A549 (cell line): ENCODE results near the gene ERCC8. TPM values are rescaled to one million over a fixed set of nuclear protein-coding genes. Genes with fewer than 3 reads are reported as not detected.

Source experiments
- ATAC-seq, 2 experiments: fragments of 200-7000 bp in 1 of 2; fragments of >200 bp in 1 of 2; cut with Nextera tagmentation in 1 of 2; cut with Tn5 transposase in 1 of 2; 3 replicates each; pipeline versions ENCODE4 v1.8.0 to v1.9.1; 2018 to 2020; ENCODE audit warnings: mild to moderate bottlenecking in 1 of 2, moderate library complexity in 1 of 2
- CTCF ChIA-PET: fragments of 300-600 bp; sonication (Branson Sonifier 250); formaldehyde crosslinking; extraction: SDS; loops from one replicate; lab custom pipeline; 2021; ENCODE audit warnings: antibody characterized with exemption, inconsistent platforms; lab: Yijun Ruan, JAX
- POLR2A ChIA-PET: fragments of 350-600 bp; formaldehyde crosslinking; extraction: SDS; loops from one replicate; lab custom pipeline; 2021; ENCODE audit warnings: antibody characterized with exemption, inconsistent platforms; lab: Yijun Ruan, JAX
- DNase-seq, 2 experiments: peaks; one replicate each; pipeline versions ENCODE4 v3.0.0 to v3.0.0-alpha.2; 2011 to 2016; ENCODE audit warnings: low read depth in 1 of 2, low spot score in 1 of 2
- FAIRE-seq: peaks from 2 replicates; lab custom pipeline; 2011; peaks lifted over from hg19 to GRCh38; lab: Jason Lieb, UNC
- H3K27ac ChIP-seq, 2 experiments: fragments of >200 bp; sonication (Bioruptor Twin); formaldehyde crosslinking; 3 replicates each; pipeline ENCODE4 v1.5.1; 2016 to 2017
- H3K4me1 ChIP-seq: fragments of >200 bp; sonication (Bioruptor Twin); formaldehyde crosslinking; 3 replicates; pipeline ENCODE4 v1.6.1; 2016
- H3K4me2 ChIP-seq: fragments of >200 bp; sonication (Bioruptor Twin); formaldehyde crosslinking; 3 replicates; pipeline ENCODE4 v1.6.1; 2016
- H3K4me3 ChIP-seq: fragments of >200 bp; sonication (Bioruptor Twin); formaldehyde crosslinking; 3 replicates; pipeline ENCODE4 v1.5.1; 2016
- H3K9me3 ChIP-seq: fragments of >200 bp; sonication (Bioruptor Twin); formaldehyde crosslinking; 3 replicates; pipeline ENCODE4 v1.6.1; 2016
- CBX2 ChIP-seq: fragments of 200-600 bp; sonication (generic); IDR thresholded peaks from 2 replicates; pipeline ENCODE4 v1.6.1; 2016; ENCODE audit warnings: low read depth, mild to moderate bottlenecking, borderline replicate concordance
- CBX8 ChIP-seq: fragments of 200-600 bp; sonication (generic); IDR thresholded peaks from 2 replicates; pipeline ENCODE4 v1.6.1; 2016
- EHF ChIP-seq: fragments of 250-450 bp; sonication (Bioruptor Pico); IDR thresholded peaks from 2 replicates; pipeline ENCODE4 v1.5.0; 2020; ENCODE audit warnings: mild to moderate bottlenecking
- HEYL ChIP-seq: fragments of 250-450 bp; sonication (Bioruptor Pico); IDR thresholded peaks from 2 replicates; pipeline ENCODE4 v1.8.0; 2021; ENCODE audit warnings: mild to moderate bottlenecking, moderate library complexity
- HOXB13 ChIP-seq: fragments of 250-450 bp; sonication (Bioruptor Pico); IDR thresholded peaks from 2 replicates; pipeline ENCODE4 v1.5.0; 2020; ENCODE audit warnings: low read depth, mild to moderate bottlenecking, moderate library complexity
- HOXB5 ChIP-seq: fragments of 250-450 bp; sonication (Bioruptor Pico); IDR thresholded peaks from 2 replicates; pipeline ENCODE4 v1.5.0; 2020; ENCODE audit warnings: mild to moderate bottlenecking, moderate library complexity
- JUNB ChIP-seq: fragments of >200 bp; sonication (Bioruptor Twin); formaldehyde crosslinking; IDR thresholded peaks from 2 replicates; pipeline ENCODE4 v1.6.1; 2016
- MAZ ChIP-seq: fragments of 150-350 bp; IDR thresholded peaks from 2 replicates; pipeline ENCODE4 v1.6.1; 2014; ENCODE audit warnings: antibody characterized with exemption, low read depth, low read length, borderline replicate concordance
- NFE2L2 ChIP-seq: fragments of 150-350 bp; conservative IDR thresholded peaks from 2 replicates; pipeline ENCODE4 v1.6.1; 2014; ENCODE audit warnings: low read length
- NPAS2 ChIP-seq: fragments of 250-450 bp; sonication (Bioruptor Pico); IDR thresholded peaks from 2 replicates; pipeline ENCODE4 v1.8.0; 2022; ENCODE audit warnings: mild to moderate bottlenecking, moderate library complexity, borderline replicate concordance
- POLR2AphosphoS2 ChIP-seq: conservative IDR thresholded peaks from 2 replicates; pipeline ENCODE4 v1.6.1; 2012; ENCODE audit warnings: low read length, improper control_type of control experiment, inconsistent platforms
- RARB ChIP-seq: fragments of 250-450 bp; sonication (Bioruptor Pico); IDR thresholded peaks from 2 replicates; pipeline ENCODE4 v1.8.0; 2021; ENCODE audit warnings: mild to moderate bottlenecking, moderate library complexity
- SREBF2 ChIP-seq: fragments of 450-650 bp; IDR thresholded peaks from 2 replicates; pipeline ENCODE4 v1.6.1; 2014; ENCODE audit warnings: mild to moderate bottlenecking, moderate library complexity
- TFCP2L1 ChIP-seq: fragments of 250-450 bp; sonication (Bioruptor Pico); IDR thresholded peaks from 2 replicates; pipeline ENCODE4 v1.5.0; 2021; ENCODE audit warnings: mild to moderate bottlenecking
- TP53 ChIP-seq: fragments of 250-450 bp; sonication (Bioruptor Pico); IDR thresholded peaks from 2 replicates; pipeline ENCODE4 v1.5.0; 2021; ENCODE audit warnings: mild to moderate bottlenecking, moderate library complexity
- ZC3H11A ChIP-seq: fragments of 450-650 bp; IDR thresholded peaks from 2 replicates; pipeline ENCODE4 v1.6.1; 2014; ENCODE audit warnings: antibody characterized with exemption, mild to moderate bottlenecking
- ZFP36 ChIP-seq: fragments of 450-650 bp; IDR thresholded peaks from 2 replicates; pipeline ENCODE4 v1.6.1; 2014; ENCODE audit warnings: borderline replicate concordance; ENCODE audit not compliant: partially characterized antibody
- ZNF302 ChIP-seq: fragments of 250-450 bp; sonication (Bioruptor Pico); IDR thresholded peaks from 2 replicates; pipeline ENCODE4 v1.9.0; 2021; ENCODE audit warnings: inconsistent platforms, mild to moderate bottlenecking, moderate library complexity
- WGBS: methylation state at CpG from one replicate; pipeline ENCODE4 v1.1.6; 2017; ENCODE audit errors: missing lambda C conversion rate; 5-methylcytosine and 5-hydroxymethylcytosine counted together
- polyA plus RNA-seq, 4 experiments: library from polyadenylated mRNA; depleted of rRNA in 3 of 4; stranded (reverse); fragments of >200 nt; fragmentation: RNase III in 1 of 4; extraction: RNeasy Plus Mini Kit Qiagen cat#74134 plus additional on column Dnase treatment in 1 of 4; gene quantifications; 2 replicates in 3 of 4; 3 replicates in 1 of 4; pipeline ENCODE4 v1.2.3, GENCODE V29; 2011 to 2017
- TF ChIP-seq, protein P1 (sequence below): fragments of 150-350 bp; IDR thresholded peaks from 2 replicates; pipeline ENCODE4 v1.6.1; 2014; ENCODE audit warnings: low read depth, mild to moderate bottlenecking, low read length
- TF ChIP-seq, protein P2 (sequence below): fragments of >200 bp; sonication (Bioruptor Twin); formaldehyde crosslinking; IDR thresholded peaks from 2 replicates; pipeline ENCODE4 v1.6.1; 2016
- TF ChIP-seq, protein P3 (sequence below): IDR thresholded peaks from 2 replicates; pipeline ENCODE4 v1.6.1; 2012
- TF ChIP-seq, protein P4 (sequence below): fragments of >200 bp; sonication (Bioruptor Twin); formaldehyde crosslinking; IDR thresholded peaks from 3 replicates; pipeline ENCODE4 v1.6.1; 2016
- TF ChIP-seq, protein P5 (sequence below): IDR thresholded peaks from 2 replicates; pipeline ENCODE4 v1.6.1; 2012

The ERCC8 gene
- polyA plus RNA-seq, 2 of the 4 experiments (the other 2 are of a cell fraction) = 22.9 to 31.5 TPM

DNA sequence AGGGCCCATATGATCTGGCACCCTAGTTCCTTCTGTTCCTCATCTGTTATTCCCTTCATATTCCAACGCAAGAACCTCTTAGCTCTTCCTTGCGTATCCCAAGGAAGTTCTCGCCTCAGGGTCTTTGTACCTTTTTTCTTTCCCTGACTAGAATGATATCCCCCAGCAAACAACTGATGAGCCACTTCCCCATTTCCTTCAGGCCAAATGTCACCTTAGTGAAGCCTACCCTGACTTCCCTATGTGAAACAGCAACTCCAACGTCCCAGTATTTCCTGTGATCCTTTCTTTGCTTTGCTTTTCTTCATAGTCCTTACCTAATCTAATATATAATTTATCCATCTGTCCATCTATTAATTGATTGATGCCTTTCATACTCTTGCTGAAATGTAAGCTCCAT, 47.9 kb downstream of the ERCC8 start:
- no peak for DNase-seq
- Histone ChIP-seq H3K4me3 (no peak overlapping the region), H3K9me3 (no peaks in the 10 kb centered on the region), H3K4me1 (no peaks in the 10 kb centered on the region), H3K4me2 (no peak overlapping the region)
- no peak for FAIRE-seq
- CTCF ChIA-PET = interaction anchor here (1.0 kb wide), 1 partner anchor 10 kb away, joined by 3 read pairs; no protein-coding TSS in a partner anchor
- TF ChIP-seq HOXB5 (CRISPR knock-in tag) (no peak), HOXB13 (CRISPR knock-in tag) (no peak), ZNF302 (CRISPR knock-in tag) (no peak), RARB (CRISPR knock-in tag) (no peak)
- TF ChIP-seq, protein P1, sequence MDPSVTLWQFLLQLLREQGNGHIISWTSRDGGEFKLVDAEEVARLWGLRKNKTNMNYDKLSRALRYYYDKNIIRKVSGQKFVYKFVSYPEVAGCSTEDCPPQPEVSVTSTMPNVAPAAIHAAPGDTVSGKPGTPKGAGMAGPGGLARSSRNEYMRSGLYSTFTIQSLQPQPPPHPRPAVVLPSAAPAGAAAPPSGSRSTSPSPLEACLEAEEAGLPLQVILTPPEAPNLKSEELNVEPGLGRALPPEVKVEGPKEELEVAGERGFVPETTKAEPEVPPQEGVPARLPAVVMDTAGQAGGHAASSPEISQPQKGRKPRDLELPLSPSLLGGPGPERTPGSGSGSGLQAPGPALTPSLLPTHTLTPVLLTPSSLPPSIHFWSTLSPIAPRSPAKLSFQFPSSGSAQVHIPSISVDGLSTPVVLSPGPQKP = no peak
- TF ChIP-seq, protein P2, sequence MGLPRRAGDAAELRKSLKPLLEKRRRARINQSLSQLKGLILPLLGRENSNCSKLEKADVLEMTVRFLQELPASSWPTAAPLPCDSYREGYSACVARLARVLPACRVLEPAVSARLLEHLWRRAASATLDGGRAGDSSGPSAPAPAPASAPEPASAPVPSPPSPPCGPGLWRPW = no peak
- TF ChIP-seq, protein P3, sequence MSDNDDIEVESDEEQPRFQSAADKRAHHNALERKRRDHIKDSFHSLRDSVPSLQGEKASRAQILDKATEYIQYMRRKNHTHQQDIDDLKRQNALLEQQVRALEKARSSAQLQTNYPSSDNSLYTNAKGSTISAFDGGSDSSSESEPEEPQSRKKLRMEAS = no peak
- TF ChIP-seq, protein P4, sequence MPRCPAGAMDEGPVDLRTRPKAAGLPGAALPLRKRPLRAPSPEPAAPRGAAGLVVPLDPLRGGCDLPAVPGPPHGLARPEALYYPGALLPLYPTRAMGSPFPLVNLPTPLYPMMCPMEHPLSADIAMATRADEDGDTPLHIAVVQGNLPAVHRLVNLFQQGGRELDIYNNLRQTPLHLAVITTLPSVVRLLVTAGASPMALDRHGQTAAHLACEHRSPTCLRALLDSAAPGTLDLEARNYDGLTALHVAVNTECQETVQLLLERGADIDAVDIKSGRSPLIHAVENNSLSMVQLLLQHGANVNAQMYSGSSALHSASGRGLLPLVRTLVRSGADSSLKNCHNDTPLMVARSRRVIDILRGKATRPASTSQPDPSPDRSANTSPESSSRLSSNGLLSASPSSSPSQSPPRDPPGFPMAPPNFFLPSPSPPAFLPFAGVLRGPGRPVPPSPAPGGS = no peak
- TF ChIP-seq, all 56 proteins: peak for 0
- no peak for ATAC-seq
- no peak overlapping the region for H3K27ac ChIP-seq
- 89% methylated on average over 4 of the region's 4 CpGs for WGBS
- POLR2A ChIA-PET = no interaction called here

DNA sequence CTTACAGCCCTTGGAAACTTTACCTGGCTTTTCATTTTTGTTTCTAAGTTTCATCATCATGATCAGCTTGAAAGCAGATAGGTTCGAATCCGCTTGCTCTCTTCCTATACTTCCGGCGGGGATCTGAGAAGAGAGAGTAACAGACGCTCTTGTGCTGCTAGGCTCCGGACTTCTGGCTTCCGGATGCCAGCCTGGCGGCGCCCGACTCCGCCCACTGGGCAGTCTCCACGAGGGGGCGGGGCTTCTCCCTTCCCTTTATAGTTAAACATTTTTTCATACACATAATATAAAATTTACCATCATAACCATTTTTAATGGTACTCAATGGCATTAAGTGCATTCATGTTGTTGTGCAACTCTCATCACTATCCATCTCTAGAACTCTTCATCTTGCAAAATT, 51.3 kb downstream of the ERCC8 start:
- no peaks in the 10 kb centered on the region for H3K9me3 ChIP-seq
- H3K27ac ChIP-seq = no peak overlapping the region
- no peak overlapping the region for H3K4me3 ChIP-seq
- 96% methylated on average over 13 of the region's 13 CpGs for WGBS
- H3K4me2 ChIP-seq = no peak overlapping the region
- POLR2A ChIA-PET = no interaction called here
- FAIRE-seq = no peak
- CTCF ChIA-PET = interaction anchor here (1.5 kb wide), 1 partner anchor 10 kb away, joined by 3 read pairs; no protein-coding TSS in a partner anchor
- no peak for DNase-seq
- no peak for TF ChIP-seq POLR2AphosphoS2
- TF ChIP-seq, all 56 proteins: peak for 0
- ATAC-seq = no peak
- H3K4me1 ChIP-seq = no peaks in the 10 kb centered on the region

DNA sequence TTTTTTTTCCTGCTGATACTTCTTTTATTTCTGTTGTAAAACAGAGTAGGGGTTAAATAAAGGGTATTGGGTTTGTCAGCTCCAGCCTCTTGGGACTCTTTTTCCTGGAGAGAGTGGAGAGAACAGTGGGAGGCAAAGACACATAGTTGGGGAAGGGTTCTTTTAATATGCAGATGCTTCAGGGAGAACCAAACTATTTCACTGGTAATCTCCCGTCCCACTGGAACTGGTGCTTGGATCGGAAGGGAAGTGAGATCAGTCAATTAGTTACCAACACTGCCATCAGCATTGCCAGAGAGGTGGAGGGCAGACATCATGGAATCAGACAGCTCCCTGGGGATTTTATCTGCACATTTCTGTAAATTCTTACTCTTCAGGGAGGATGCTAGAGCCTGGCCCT, 53.2 kb downstream of the ERCC8 start:
- 98% methylated on average over 2 of the region's 2 CpGs for WGBS
- ATAC-seq (no peak), DNase-seq (no peak), FAIRE-seq (no peak)
- Histone ChIP-seq H3K27ac (no peak overlapping the region), H3K4me1 (no peaks in the 10 kb centered on the region), H3K4me2 (no peak overlapping the region), H3K4me3 (no peak overlapping the region), H3K9me3 (no peaks in the 10 kb centered on the region)
- ChIA-PET CTCF (no interaction called here), POLR2A (no interaction called here)
- TF ChIP-seq ZC3H11A = no peak
- TF ChIP-seq HOXB5 (CRISPR knock-in tag) = no peak
- no peak for TF ChIP-seq CBX2
- no peak for TF ChIP-seq ZFP36
- no peak for TF ChIP-seq RARB (CRISPR knock-in tag)
- TF ChIP-seq SREBF2 = no peak
- TF ChIP-seq, protein P1 = no peak
- TF ChIP-seq NPAS2 (CRISPR knock-in tag) = no peak
- no peak for TF ChIP-seq NFE2L2
- no peak for TF ChIP-seq ZNF302 (CRISPR knock-in tag)
- TF ChIP-seq JUNB = no peak
- no peak for TF ChIP-seq TP53 (CRISPR knock-in tag)
- TF ChIP-seq CBX8 = no peak
- TF ChIP-seq, protein P5, sequence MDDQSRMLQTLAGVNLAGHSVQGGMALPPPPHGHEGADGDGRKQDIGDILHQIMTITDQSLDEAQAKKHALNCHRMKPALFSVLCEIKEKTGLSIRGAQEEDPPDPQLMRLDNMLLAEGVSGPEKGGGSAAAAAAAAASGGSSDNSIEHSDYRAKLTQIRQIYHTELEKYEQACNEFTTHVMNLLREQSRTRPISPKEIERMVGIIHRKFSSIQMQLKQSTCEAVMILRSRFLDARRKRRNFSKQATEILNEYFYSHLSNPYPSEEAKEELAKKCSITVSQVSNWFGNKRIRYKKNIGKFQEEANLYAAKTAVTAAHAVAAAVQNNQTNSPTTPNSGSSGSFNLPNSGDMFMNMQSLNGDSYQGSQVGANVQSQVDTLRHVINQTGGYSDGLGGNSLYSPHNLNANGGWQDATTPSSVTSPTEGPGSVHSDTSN = no peak
- TF ChIP-seq, protein P2 = no peak
- no peak for TF ChIP-seq TFCP2L1
- no peak for TF ChIP-seq MAZ
- no peak for TF ChIP-seq HEYL
- TF ChIP-seq EHF (CRISPR knock-in tag) = no peak
